PC-9 (cell line): ENCODE data around the gene CACNA1I.

Source experiments
- CTCF ChIP-seq: fragments of 200-600 bp; sonication (generic); conservative IDR thresholded peaks from 2 replicates; pipeline ENCODE4 v1.6.1; 2017; ENCODE audit warnings: mixed run types, antibody characterized with exemption, mild to moderate bottlenecking, moderate library complexity
- EZH2 ChIP-seq: fragments of 200-600 bp; sonication (generic); IDR thresholded peaks from 2 replicates; pipeline ENCODE4 v1.8.0; 2017; ENCODE audit warnings: antibody characterized with exemption, low read depth

- TF ChIP-seq CTCF = no peak
- TF ChIP-seq EZH2 = no peak
Observed at GRCh38 chr22:39666495-39666894, 95.9 kb downstream of the CACNA1I start.
